GM21423 (cell line): Measurements from ENCODE around the gene CRTC3.

Source experiments
- ATAC-seq: cut with Tn5 transposase; IDR thresholded peaks from one replicate; pipeline ENCODE4 v1.9.1; 2021; ENCODE audit warnings: mild to moderate bottlenecking, moderate library complexity; ENCODE audit not compliant: unreplicated experiment

The CRTC3 gene

GRCh38 chr15:90591524-90591923, 61.8 kb downstream of the CRTC3 start:
- no peak for ATAC-seq

- no peak for ATAC-seq
Measured at GRCh38 chr15:90592131-90592881, 62.6 kb downstream of the CRTC3 start.

GRCh38 chr15:90593499-90594158, 63.9 kb downstream of the CRTC3 start:
- ATAC-seq = no peak

DNA sequence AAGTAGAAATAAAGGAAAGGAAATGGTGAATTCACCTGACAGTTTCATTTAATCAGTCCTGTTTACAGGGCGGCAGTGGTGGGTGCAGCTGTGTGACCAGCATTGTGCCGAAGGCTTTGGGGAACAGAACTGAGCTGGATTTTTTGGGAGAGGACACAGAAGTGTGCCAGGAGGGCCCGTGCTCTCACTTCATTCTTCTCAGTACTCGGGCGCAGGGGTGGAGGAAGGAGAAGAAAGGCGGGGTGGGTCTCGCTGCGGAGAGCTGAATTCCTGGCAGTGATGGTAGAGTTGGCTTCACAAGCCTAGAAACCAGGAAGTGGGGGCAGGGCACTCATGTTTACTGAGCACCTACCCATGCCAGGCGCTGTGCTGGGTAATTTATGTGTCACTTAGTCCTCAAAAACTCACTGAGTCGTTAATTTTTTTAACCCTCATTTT, 64.6 kb downstream of the CRTC3 start:
- ATAC-seq = peak; percentile 32

- peak; percentile 21 for ATAC-seq
Measured at GRCh38 chr15:90595763-90596155, 66.0 kb downstream of the CRTC3 start.

DNA sequence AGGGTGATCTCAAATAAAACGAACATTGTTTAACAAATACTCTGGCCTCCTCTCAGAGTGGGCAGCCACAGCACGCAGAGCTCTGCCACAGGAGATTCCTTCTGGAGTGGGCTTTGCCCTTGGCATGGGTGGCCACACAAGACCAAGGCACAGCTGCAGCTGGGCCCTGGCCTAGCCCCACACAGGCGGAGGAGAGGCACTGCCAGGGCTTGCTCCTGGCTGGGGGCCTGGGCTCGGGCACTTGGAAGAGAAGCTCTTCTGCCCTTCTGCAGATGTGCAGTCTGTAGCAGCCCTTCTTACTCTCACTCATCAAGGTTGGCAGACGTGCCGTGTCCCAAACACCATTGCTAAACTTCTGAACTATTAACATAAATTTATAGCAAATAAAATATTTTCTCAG, 67.2 kb downstream of the CRTC3 start:
- ATAC-seq = no peak

- ATAC-seq = peak; percentile 30
Measured at GRCh38 chr15:90597577-90597976, 67.9 kb downstream of the CRTC3 start.

- ATAC-seq = peak; percentile 35
Measured at GRCh38 chr15:90598031-90598577, 68.4 kb downstream of the CRTC3 start.

- ATAC-seq = no peak
Measured at GRCh38 chr15:90598679-90599078, 69.0 kb downstream of the CRTC3 start.

DNA sequence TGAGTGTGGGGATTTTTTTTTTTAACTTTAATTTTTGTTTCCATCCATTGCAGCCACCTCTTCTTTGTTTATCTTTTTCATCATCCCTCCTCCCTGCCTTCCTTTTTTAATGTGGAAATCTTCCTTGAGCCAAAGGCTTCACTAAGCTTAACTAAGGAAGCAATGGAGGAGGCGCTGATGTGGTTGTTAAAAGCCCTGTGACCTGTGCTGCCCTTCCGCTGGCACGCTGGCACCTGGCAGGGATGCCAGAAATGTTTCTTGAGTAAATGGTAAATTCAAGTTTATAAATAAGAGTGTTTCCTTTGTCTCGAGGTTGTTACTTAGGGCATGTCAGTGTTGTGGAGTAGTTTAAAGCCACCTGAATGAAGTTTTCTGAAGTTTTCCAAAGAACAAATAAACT, 69.4 kb downstream of the CRTC3 start:
- ATAC-seq = no peak

DNA sequence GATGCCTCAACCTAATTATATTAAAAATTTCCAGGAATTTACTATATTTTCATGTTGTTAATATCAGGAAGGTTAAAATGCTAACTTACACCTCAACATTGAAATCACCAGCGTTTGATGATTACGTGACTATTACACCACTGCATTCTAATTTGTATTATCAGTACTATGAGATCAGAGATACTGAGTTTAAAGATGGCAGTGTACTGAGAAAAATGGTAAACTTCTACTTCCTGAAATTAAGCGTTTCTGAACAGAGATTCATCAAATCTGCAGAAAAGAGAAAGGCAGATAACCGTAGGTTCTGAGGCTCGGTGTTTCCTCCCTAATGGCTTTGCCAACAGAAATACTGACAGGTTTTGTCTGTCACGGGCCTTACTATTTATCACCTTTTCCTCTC, 69.9 kb downstream of the CRTC3 start:
- ATAC-seq = no peak

DNA sequence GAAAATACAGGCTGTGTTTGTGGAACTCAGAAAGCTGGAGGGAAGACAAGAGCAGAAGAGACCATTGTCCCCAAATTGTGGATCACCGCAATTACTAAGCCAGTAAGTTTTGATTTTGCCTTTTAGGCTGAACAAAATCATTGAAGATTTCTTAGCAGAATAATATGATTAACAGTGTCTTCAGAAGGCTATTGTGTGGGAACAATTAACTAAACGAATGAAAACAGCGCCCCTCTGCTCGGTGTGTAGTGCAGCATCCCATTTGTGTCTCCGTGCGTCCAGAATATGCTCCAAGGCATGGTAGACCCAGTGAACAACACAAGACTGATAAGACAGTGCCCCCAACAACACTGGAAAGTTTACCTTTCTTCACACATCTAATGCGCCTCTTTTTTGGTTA, 71.2 kb downstream of the CRTC3 start:
- ATAC-seq = no peak

GRCh38 chr15:90603893-90604292, 74.2 kb downstream of the CRTC3 start:
- ATAC-seq = no peak

- ATAC-seq = no peak
Measured at GRCh38 chr15:90606641-90607040, 76.9 kb downstream of the CRTC3 start.

GRCh38 chr15:90607361-90607760, 77.6 kb downstream of the CRTC3 start:
- ATAC-seq = no peak

GRCh38 chr15:90609242-90610180, 79.8 kb downstream of the CRTC3 start:
- ATAC-seq = no peak

DNA sequence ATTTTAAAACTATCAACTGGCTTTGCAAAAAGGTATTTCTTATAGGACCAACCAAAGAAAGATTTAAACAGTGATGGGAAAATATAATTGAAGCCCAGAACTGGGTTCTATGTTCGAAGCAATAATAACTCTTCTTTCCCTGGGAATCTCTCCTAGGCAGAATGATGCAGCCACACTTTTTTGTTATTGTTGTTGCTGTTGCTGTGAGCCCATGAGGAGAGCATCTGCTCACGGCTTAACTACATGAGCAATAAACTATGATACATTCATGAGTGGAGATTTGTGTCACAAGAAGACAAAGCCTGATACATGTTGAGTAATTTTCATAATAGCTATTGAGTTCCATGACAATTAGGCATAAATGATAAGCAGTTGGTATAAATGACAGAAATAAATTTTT, 80.5 kb downstream of the CRTC3 start:
- no peak for ATAC-seq

- no peak for ATAC-seq
Measured at GRCh38 chr15:90611157-90611556, 81.4 kb downstream of the CRTC3 start.

- ATAC-seq = no peak
Measured at GRCh38 chr15:90617171-90617570, 87.4 kb downstream of the CRTC3 start.

DNA sequence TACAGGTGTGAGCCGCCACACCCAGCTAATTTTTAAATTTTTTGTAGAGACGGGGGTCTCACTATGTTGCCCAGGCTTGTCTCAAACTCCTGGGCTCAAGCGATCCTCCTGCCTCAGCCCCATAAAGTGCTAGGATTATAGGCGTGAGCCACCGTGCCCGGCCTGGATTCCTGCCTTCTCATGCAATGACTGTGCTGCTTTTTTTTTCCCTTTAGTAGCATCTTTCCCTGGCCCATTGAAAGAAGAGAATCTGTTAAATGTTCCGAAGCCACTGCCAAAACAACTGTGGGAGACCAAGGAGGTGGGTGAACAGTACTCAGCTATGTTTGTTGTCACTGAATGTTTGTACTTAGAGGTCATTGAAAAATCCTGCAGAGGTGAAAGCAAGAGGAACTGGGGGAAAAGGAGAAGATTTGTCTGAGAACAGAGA, 88.0 kb downstream of the CRTC3 start:
- no peak for ATAC-seq
